ENCODE data around the gene FAM174A. TPM values are rescaled to one million over a fixed set of nuclear protein-coding genes. Genes with fewer than 3 reads are reported as not detected.

The FAM174A gene
- total RNA-seq = 10 to 100 TPM in 6 of 7 donors, 1 to 10 TPM in 1; 9.5 to 26.7 (median 13.6) TPM
- 1 to 10 TPM; 5.4 to 9.5 (median 6.9) TPM for polyA plus RNA-seq
- long read RNA-seq, donor 1, transcript FAM174A-201 (3 exons, 1,356 nt) = major isoform, 8 of 8 reads
- long read RNA-seq, donor 1, partial matches to known transcripts = 0 of 8 reads
- long read RNA-seq, donor 1, other reads (novel, unspliced or antisense) = 0 of 8 reads
- long read RNA-seq, donor 2, transcript FAM174A-201 (3 exons, 1,356 nt) = major isoform, 6 of 6 reads
- long read RNA-seq, donor 2, partial matches to known transcripts = 0 of 6 reads
- long read RNA-seq, donor 2, other reads (novel, unspliced or antisense) = 0 of 6 reads

- WGBS, 5 donors = 0 to 1% (median 1%) methylated on average over 26 to 62 of the region's 62 CpGs
- Histone ChIP-seq H3K27me3 (replicated peaks in 1 of 7) (no peaks in the 10 kb centered on the region), H3K27ac (peak within 1 kb of the TSS; percentile 85 to 94 (median 91)), H3K36me3 (no peaks in the 10 kb centered on the region), H3K4me1 (peaks cover 14 to 51% (median 39%) of the 10 kb centered on the region in 6 donors), H3K9me3 (peaks cover 3 to 19% (median 14%) of the 10 kb centered on the region in 8 donors), H3K4me3 (peak within 1 kb of the TSS; percentile 63 to 96 (median 90))
- intact Hi-C loops (cut with DNase I; ENCODE audit: low total_unique reads) = no loop called here
- TF ChIP-seq POLR2A (IDR thresholded peaks at IDR 0.05) (peak in 1 of 3 donors; percentile 34), CTCF (IDR thresholded peaks at IDR 0.05 in 8 of 11, conservative IDR thresholded peaks at IDR 0.05 in 3 of 11) (no peak), POLR2AphosphoS5 (IDR thresholded peaks at IDR 0.05) (peak; percentile 88 to 94 (median 93))
- DNase-seq = peak; percentile 97
These were observed at the start of gene FAM174A for GRCh38 chr5:100535060-100536005. Gene FAM174A, plus strand, starts transcription at chr5:100535374. Its CDS starts 157 bp downstream, at chr5:100535531.

- TF ChIP-seq POLR2A (IDR thresholded peaks at IDR 0.05) (no peak), POLR2AphosphoS5 (IDR thresholded peaks at IDR 0.05) (no peak)
These were observed 41.2 kb upstream of the FAM174A start for GRCh38 chr5:100493996-100494395.

GRCh38 chr5:100496296-100496695 lies 38.9 kb upstream of the FAM174A start:
- no peak overlapping the region for H3K4me3 ChIP-seq
- intact Hi-C loops (cut with DNase I; ENCODE audit: low total_unique reads) = no loop called here
- DNase-seq = no peak
- H3K27me3 ChIP-seq (replicated peaks in 1 of 7) = no peaks in the 10 kb centered on the region
- no peak overlapping the region for H3K27ac ChIP-seq
- no peak for TF ChIP-seq POLR2A (IDR thresholded peaks at IDR 0.05)
- TF ChIP-seq POLR2AphosphoS5 (IDR thresholded peaks at IDR 0.05) = no peak
- no peak for TF ChIP-seq CTCF (IDR thresholded peaks at IDR 0.05 in 8 of 11, conservative IDR thresholded peaks at IDR 0.05 in 3 of 11)
- H3K9me3 ChIP-seq = no peaks in the 10 kb centered on the region
- no peaks in the 10 kb centered on the region for H3K36me3 ChIP-seq
- H3K4me1 ChIP-seq = no peaks in the 10 kb centered on the region
- 73 to 100% (median 83%) methylated on average over 1 of the region's 1 CpG for WGBS, 5 donors

More at GRCh38 chr5:100493996-100494395, 41.2 kb upstream of the FAM174A start:
- Histone ChIP-seq H3K4me1 (no peaks in the 10 kb centered on the region), H3K4me3 (no peak overlapping the region), H3K27ac (no peak overlapping the region), H3K36me3 (no peaks in the 10 kb centered on the region), H3K9me3 (peaks cover 0 to 12% (median 4%) of the 10 kb centered on the region in 8 donors), H3K27me3 (replicated peaks in 1 of 7) (no peaks in the 10 kb centered on the region)
- DNase-seq = no peak
- WGBS, 5 donors = 90 to 97% (median 97%) methylated on average over 1 of the region's 1 CpG
- intact Hi-C loops (cut with DNase I; ENCODE audit: low total_unique reads) = no loop called here

- TF ChIP-seq CTCF (IDR thresholded peaks at IDR 0.05 in 8 of 11, conservative IDR thresholded peaks at IDR 0.05 in 3 of 11) (no peak), POLR2AphosphoS5 (IDR thresholded peaks at IDR 0.05) (no peak), POLR2A (IDR thresholded peaks at IDR 0.05) (no peak)
- no peak overlapping the region for H3K4me3 ChIP-seq
- H3K36me3 ChIP-seq = no peaks in the 10 kb centered on the region
- intact Hi-C loops (cut with DNase I; ENCODE audit: low total_unique reads) = loop anchor here (10.0 kb wide), 1 partner anchor 902 kb away; no protein-coding TSS in a partner anchor
- no peaks in the 10 kb centered on the region for H3K27me3 ChIP-seq (replicated peaks in 1 of 7)
- peaks cover 0 to 5% (median 0%) of the 10 kb centered on the region in 8 donors for H3K9me3 ChIP-seq
- no peak overlapping the region for H3K27ac ChIP-seq
- no peak for DNase-seq
- WGBS, 5 donors = 66 to 85% (median 73%) methylated on average over 2 of the region's 2 CpGs
- no peaks in the 10 kb centered on the region for H3K4me1 ChIP-seq
These were observed 32.5 kb upstream of the FAM174A start for GRCh38 chr5:100502684-100503083.

Data from spleen (tissue), 13 donors.